Left cardiac atrium (tissue), 4 donors: ENCODE data around the gene ACTRT2. TPM values are rescaled to one million over a fixed set of nuclear protein-coding genes. Genes with fewer than 3 reads are reported as not detected.

Experiments
- ATAC-seq, 2 donors: fragments of 200-7000 bp; cut with Tn5 transposase; one replicate each; pipeline ENCODE4 v1.9.1; 2020; ENCODE audit warnings: mild to moderate bottlenecking in 2 of 2, moderate library complexity in 2 of 2
- DNase-seq: peaks from one replicate; pipeline ENCODE4 v3.0.0-alpha.2; 2020
- intact Hi-C, 2 donors: fragments of 100-400 bp; cut with DNase I; formaldehyde crosslinking; loops; one replicate each; pipeline versions ENCODE4 v1.14.1 to v1.15.1; 2022 to 2023
- total RNA-seq, 2 donors: library from RNA; stranded (reverse); fragmentation: NEBNext Ultra II Directional; extraction: Animal tissue kit (Norgen Biotek cat#: 25700); gene quantifications; one replicate each; pipeline ENCODE4 v1.2.1, GENCODE V29; 2021
- donor health status: DM: no; HTN: yes; CAD: no.
- donor health status: DM: no; HTN: yes; CAD: no; lungs with severe emphysema.
- donor health status: DM: yes; HTN: yes; CAD: no.
- donor health status: Dilated cardiomyopathy.

The ACTRT2 gene
- total RNA-seq, 2 donors from 2014 or later, result not detected

GRCh38 chr1:3000671-3001470 lies 20.4 kb upstream of the ACTRT2 start:
- DNase-seq (no peak), ATAC-seq (no peak)
- intact Hi-C loops, result no loop called here

DNA sequence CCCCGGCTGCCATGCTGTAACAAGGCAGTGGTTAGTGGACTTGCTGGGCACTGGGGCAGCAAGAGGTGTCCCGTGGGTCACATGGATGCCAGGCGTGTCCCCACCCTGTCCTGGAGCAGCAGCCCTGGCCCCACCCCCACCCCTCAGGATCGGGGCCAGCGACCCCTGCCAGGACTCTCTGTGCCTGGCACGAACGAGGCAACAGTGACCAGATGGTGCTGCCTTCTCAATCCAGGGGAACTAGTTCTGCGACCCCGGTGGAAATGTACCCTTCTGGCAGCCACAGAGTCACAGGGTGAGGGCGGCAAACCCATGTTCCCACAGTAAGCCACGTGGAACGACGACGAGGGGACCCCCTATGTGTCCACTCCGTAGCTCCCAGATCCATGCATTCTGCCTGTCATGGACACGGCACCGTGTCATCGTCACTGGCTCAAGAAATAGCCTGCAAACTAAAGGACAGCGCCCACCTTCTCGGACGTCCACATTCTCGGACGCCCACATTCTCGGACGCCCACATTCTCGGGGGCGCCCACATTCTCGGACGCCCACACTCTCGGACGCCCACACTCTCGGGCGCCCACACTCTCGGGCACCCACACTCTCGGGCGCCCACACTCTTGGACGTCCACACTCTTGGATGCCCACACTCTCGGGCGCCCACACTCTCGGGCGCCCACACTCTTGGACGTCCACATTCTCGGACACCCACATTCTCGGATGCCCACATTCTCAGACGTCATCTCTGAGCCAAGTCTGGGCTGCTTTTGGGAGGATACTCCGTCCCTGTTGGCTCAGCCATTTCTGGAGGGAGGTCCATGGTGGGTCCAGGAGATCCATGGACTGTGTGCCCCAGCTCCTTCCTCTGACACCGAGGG lies 19.6 kb upstream of the ACTRT2 start:
- ATAC-seq, result no peak
- intact Hi-C loops, result no loop called here
- DNase-seq, result no peak

DNA sequence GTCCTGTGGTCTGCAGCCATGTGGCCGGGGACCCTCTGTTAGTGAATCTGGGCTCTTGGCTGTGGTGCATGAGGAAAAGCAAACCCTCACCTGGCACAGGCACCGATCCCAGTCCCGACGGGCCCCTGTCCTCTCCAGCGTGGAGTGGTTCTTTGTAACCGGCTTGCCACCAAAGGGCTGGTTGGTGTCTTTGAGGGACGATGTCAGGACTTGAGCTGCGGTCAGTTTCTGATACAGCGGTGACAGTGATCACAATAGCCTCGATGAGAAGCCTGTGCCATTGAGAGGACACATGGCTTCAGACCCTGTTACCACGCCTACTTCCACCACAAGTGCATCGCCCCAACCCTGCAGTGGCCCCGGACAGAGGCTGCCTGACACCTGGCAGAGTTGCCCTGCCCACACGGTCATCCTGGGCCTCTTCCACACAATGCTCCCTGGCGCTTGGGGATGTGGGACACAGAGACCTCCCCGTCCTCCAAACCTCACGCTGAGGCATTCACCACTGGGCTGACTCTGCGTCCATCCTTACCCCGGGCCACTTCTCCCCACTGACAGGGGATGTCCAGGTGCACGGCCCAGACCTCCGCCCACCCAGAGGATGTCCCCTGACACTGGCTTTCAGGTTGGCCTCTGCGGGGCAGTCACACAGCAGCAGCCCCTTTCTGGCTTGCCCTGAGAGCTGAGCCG lies 18.8 kb upstream of the ACTRT2 start:
- DNase-seq, result no peak
- intact Hi-C loops, result no loop called here
- ATAC-seq, result no peak

GRCh38 chr1:3003039-3003940 lies 18.0 kb upstream of the ACTRT2 start:
- DNase-seq (no peak), ATAC-seq (no peak)
- intact Hi-C loops, result no loop called here

DNA sequence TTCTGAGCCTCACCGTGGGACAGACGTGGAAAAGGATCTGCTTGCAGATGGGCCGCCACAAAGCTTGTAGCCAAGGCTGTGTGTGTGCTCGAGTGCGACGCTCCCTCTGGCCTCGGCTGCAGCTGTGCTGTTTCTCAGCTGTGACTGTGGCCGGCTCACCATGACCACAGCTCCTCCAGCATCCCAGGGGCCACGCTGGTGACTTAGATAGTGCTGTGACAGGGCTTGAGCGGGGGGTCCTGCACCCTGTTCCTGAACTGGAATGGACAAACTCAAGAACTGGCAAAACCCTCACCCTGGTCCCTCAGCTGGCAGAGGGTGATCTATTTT lies 17.4 kb upstream of the ACTRT2 start:
- intact Hi-C loops, result no loop called here
- no peak for DNase-seq
- no peak for ATAC-seq

DNA sequence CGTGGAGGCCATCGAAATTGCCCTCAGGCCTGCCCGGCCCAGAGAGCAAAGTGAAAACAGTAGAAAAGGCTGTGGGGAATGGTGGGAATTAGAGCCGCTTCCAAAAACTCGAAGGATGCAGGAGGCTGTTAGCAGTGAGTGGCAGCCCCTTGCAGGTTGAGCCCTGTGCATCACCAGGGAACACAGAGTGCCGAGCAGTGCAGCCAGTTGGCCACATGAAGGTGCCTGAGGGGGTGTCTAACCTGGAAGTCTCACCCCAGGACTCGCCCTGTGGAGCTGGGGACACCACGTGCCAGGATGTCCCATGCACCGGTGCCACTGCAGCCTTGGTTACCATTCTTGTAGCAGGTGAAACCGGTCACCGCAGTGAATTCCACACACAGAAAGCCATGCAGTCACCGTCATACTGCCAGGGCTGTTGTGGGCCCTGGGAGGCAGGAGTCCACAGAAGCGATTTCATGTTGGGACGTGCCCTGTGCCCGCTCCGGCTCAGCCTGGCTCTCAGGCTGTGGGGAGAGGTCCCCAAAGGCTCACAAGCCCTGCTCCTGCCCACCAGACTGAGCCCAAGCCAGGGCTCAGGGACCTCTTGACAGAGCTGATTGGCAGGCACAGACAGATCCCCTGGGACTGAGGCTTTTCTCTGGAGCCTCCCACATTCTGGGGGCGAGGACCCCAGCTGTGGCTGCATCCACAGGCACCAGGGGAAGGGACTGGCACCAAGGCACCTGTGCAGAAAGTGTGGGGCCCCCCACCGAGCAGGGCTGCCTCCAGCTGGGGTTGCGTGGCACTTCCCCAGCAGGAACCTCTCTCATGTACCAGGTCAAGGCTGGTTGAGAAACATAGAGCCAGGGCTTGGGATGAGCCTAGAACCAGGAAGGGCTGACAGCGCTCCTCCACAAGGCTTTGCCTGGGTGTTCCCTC lies 16.7 kb upstream of the ACTRT2 start:
- intact Hi-C loops, result no loop called here
- ATAC-seq, result no peak
- DNase-seq, result no peak

DNA sequence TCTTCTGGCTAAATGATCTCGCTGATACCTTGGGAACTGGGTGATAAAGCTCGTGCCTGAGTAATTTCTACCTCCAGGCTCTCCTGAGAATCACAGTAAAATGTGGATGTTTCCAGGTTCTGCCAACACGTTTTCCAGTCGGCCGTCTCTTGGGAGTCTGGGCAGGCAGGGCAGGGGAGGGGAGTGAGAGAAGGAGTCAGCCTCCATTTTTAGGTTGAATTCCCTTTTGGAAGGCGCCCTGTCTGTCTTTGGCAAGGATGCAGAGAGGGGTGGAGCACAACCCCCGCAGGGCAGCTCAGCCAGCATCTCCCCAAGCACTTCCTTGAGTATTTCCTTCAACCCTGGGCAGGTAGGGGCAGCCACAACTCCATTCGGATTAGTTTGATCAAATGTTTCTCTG lies 15.5 kb upstream of the ACTRT2 start:
- intact Hi-C loops, result no loop called here
- ATAC-seq, result no peak
- DNase-seq, result no peak

- ATAC-seq, result no peak
- intact Hi-C loops, result no loop called here
- DNase-seq, result no peak
Measured at GRCh38 chr1:3007298-3008147, 13.7 kb upstream of the ACTRT2 start.

GRCh38 chr1:3009021-3009420 lies 12.2 kb upstream of the ACTRT2 start:
- intact Hi-C loops, result no loop called here
- DNase-seq (no peak), ATAC-seq (no peak)

- ATAC-seq (no peak), DNase-seq (no peak)
- intact Hi-C loops, result no loop called here
Measured at GRCh38 chr1:3009556-3009955, 11.7 kb upstream of the ACTRT2 start.

GRCh38 chr1:3011127-3011526 lies 10.1 kb upstream of the ACTRT2 start:
- DNase-seq (no peak), ATAC-seq (no peak)
- intact Hi-C loops, result loop anchor here (5.0 to 10.0 kb wide), 2 partner anchors 274 to 401 kb away; no protein-coding TSS in a partner anchor

- intact Hi-C loops, result loop anchor here (1.0 to 10.0 kb wide), 3 partner anchors 273 to 400 kb away; no protein-coding TSS in a partner anchor
- DNase-seq (no peak), ATAC-seq (peak in 1 of 2 donors; percentile 13)
Measured at GRCh38 chr1:3011631-3012455, 9.4 kb upstream of the ACTRT2 start.

DNA sequence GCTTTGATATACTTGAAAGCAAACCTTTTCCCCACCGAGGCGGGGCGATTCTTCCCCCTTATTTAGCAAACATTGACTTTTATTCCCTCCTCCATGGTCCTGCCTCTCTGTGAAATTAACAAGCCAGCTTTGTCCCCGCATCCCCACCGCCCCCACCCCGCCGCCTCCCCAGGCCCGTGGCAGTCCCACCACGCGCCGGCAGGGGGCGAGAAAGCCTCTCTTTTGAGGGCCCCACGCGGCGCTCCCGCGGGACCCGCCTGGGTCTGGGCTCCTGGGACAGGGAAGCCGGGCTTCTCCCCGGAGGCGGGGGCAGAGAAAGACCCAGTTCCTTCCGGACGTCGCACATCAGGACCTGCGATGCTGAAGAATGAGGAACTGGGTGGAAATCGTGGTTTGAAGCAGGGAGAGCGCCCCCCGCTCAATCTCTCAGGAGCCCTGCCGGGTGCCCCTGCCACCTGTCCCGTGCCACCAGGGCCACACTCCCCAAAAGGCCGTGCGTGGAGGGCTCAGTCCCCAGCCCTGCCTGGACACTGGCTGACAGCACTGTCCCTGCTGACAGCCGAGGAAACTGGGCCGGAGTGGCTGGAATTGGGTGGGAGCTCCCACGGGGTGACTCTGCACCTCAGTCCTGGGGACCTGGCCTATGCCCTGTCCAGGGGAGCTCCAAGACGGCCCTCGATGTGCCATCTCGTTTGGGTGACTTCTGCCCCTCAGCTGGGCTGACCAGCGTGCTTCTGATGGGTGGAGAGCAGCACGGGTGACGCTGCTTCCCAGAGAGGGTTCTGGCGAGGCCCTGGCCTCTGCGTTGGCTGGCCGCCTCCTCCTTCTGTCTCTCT lies 8.6 kb upstream of the ACTRT2 start:
- ATAC-seq, result peak; percentile 78
- DNase-seq, result peak; percentile 69
- intact Hi-C loops, result loop anchor here (1.0 to 10.0 kb wide), 3 partner anchors 272 to 400 kb away; no protein-coding TSS in a partner anchor

GRCh38 chr1:3013371-3014049 lies 7.8 kb upstream of the ACTRT2 start:
- intact Hi-C loops, result loop anchor here (5.0 to 10.0 kb wide), 2 partner anchors 271 to 399 kb away; no protein-coding TSS in a partner anchor
- DNase-seq (no peak), ATAC-seq (no peak)
